ENCODE measurements around the gene KLHL34. TPM values are rescaled to one million over a fixed set of nuclear protein-coding genes. Genes with fewer than 3 reads are reported as not detected.

KLHL34 gene
- total and polyA plus RNA-seq, 9 donors: 0.02 TPM; not detected in 8

DNA sequence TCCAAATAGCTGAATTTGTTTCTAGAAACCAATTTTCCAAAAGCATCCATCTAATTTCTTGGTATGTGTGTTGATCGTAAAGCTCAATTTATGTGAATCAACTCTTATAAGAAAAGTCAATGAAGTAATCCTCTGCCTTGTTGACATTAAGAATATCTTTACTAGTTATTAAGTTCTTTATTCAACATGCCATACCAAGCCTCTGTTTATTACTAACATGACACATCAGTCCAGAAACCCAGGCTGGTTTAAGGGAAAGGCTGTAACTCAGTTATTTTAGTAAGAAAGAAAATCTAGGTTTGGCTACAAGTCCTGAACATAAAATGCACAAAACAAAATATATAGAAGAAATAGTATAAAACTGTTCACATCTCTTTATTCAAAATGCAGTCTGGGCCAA, 48.0 kb downstream of the KLHL34 start:
- intact Hi-C loops (cut with DNase I): no loop called here
- 92 to 97% (median 93%) methylated on average over 1 of the region's 1 CpG for WGBS, 3 donors

DNA sequence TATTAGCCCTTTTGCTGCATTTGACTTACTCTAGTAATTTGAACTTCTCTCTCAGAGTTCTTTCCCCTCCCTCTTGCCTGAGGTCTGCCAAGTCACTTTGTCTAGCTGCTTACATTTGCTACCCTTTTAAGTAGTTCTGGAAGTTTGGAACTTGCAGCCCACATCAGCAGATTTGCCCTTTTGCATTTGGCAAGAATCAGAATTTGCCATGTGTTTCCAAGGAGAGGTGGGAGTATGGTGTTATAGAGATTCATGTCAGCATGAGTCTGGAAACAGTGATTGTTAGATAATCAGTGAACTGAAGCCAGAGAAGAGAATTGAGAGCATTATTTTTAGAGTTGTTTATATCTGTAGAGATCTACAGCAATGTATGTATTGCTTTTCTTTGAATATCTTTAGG, 52.1 kb downstream of the KLHL34 start:
- no peak for TF ChIP-seq POLR2A (IDR thresholded peaks at IDR 0.05)
- no peak for TF ChIP-seq EP300 (IDR thresholded peaks at IDR 0.05)
- TF ChIP-seq, protein P1, sequence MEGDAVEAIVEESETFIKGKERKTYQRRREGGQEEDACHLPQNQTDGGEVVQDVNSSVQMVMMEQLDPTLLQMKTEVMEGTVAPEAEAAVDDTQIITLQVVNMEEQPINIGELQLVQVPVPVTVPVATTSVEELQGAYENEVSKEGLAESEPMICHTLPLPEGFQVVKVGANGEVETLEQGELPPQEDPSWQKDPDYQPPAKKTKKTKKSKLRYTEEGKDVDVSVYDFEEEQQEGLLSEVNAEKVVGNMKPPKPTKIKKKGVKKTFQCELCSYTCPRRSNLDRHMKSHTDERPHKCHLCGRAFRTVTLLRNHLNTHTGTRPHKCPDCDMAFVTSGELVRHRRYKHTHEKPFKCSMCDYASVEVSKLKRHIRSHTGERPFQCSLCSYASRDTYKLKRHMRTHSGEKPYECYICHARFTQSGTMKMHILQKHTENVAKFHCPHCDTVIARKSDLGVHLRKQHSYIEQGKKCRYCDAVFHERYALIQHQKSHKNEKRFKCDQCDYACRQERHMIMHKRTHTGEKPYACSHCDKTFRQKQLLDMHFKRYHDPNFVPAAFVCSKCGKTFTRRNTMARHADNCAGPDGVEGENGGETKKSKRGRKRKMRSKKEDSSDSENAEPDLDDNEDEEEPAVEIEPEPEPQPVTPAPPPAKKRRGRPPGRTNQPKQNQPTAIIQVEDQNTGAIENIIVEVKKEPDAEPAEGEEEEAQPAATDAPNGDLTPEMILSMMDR (IDR thresholded peaks at IDR 0.05): no peak
- no peak for DNase-seq
- no peaks in the 10 kb centered on the region for H3K9me3 ChIP-seq
- no peaks in the 10 kb centered on the region for H3K27me3 ChIP-seq
- no peak overlapping the region for H3K27ac ChIP-seq
- no peaks in the 10 kb centered on the region for H3K36me3 ChIP-seq
- H3K4me1 ChIP-seq (ENCODE audit: insufficient read depth): peaks cover 2% of the 10 kb centered on the region
- H3K4me3 ChIP-seq: no peak overlapping the region
- intact Hi-C loops (cut with DNase I): no loop called here

More for the DNA sequence above, 48.0 kb downstream of the KLHL34 start:
- H3K4me1 ChIP-seq (ENCODE audit: insufficient read depth): peaks cover 2% of the 10 kb centered on the region
- TF ChIP-seq POLR2A (IDR thresholded peaks at IDR 0.05) (no peak), EP300 (IDR thresholded peaks at IDR 0.05) (no peak)
- TF ChIP-seq, protein P1 (IDR thresholded peaks at IDR 0.05): no peak
- no peak for DNase-seq
- no peak overlapping the region for H3K4me3 ChIP-seq
- H3K9me3 ChIP-seq: no peaks in the 10 kb centered on the region
- no peak overlapping the region for H3K27ac ChIP-seq
- no peaks in the 10 kb centered on the region for H3K36me3 ChIP-seq
- no peaks in the 10 kb centered on the region for H3K27me3 ChIP-seq

Other genes with a start within 250 kb of the KLHL34 start
- gene SMPX, start 99.8 kb upstream of the KLHL34 start, total RNA-seq: 1 to 10 TPM in 1 of 7 donors, under 1 TPM in 5, not detected in 1; 0.43 to 1.4 (median 0.60) TPM
- 1 to 10 TPM in 1 of 2 donors, under 1 TPM in 1; 0.62 to 1.1 TPM for gene SMPX, start 99.8 kb upstream of the KLHL34 start, polyA plus RNA-seq
- gene MBTPS2, start 181.3 kb upstream of the KLHL34 start, total RNA-seq: 10 to 100 TPM in 6 of 7 donors, 1 to 10 TPM in 1; 9.7 to 18.7 (median 15.6) TPM
- gene MBTPS2, start 181.3 kb upstream of the KLHL34 start, polyA plus RNA-seq: 10 to 100 TPM in 1 of 2 donors, 1 to 10 TPM in 1; 8.3 to 12.6 TPM
- gene YY2, start 197.7 kb upstream of the KLHL34 start, total RNA-seq: 1 to 10 TPM; 1.2 to 3.1 (median 2.4) TPM
- gene YY2, start 197.7 kb upstream of the KLHL34 start, polyA plus RNA-seq: 1 to 10 TPM; 1.1 to 2.0 TPM